H7 (cell line): ENCODE measurements around the gene VPS8. TPM values are rescaled to one million over a fixed set of nuclear protein-coding genes. Genes with fewer than 3 reads are reported as not detected.
A peak's percentile ranks its signal among the peaks of the same experiment; 100 is the strongest.

Source experiments
- DNase-seq: peaks from one replicate; pipeline ENCODE4 v3.0.0; 2012
- H3K27me3 ChIP-seq: 2 replicates; pipeline ENCODE4 v1.6.0; 2011; ENCODE audit warnings: mild to moderate bottlenecking, low read length; ENCODE audit not compliant: control insufficient read depth, insufficient read depth
- H3K36me3 ChIP-seq: replicated peaks from 2 replicates; pipeline ENCODE4 v1.5.1; 2011; ENCODE audit warnings: low read length; ENCODE audit not compliant: control insufficient read depth, insufficient read depth
- H3K4me3 ChIP-seq: 2 replicates; pipeline ENCODE4 v1.5.1; 2011; ENCODE audit warnings: low read depth, mild to moderate bottlenecking, control low read depth, low read length, moderate library complexity; ENCODE audit not compliant: insufficient read depth
- total RNA-seq: library from RNA; depleted of rRNA; stranded (reverse); fragments of >200 nt; shearing (Covaris generic); gene quantifications from 2 replicates; pipeline ENCODE4 v1.2.3, GENCODE V29; 2014

VPS8 gene
- total RNA-seq, 1 experiment from 2014 or later = 20.3 TPM

DNA sequence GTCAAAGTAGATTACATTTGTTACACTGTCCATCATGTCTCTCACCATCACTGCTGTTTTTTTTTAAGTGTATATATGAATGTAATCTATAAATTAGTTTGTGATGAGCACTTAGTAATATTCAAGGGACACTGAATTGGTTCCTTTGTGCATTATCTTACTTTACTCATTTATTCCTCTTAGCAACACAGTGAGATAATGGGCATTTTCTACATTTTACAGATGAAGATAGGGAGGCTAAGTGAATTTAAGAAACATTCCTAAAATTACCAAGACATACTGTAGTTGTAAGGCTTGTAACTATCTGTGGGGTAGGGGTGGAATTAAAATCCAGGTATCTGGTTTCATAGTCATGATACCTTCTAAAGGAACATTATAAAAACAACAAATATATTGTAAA, 33.9 kb downstream of the VPS8 start:
- Histone ChIP-seq H3K4me3 (no peak overlapping the region), H3K27me3 (no peaks in the 10 kb centered on the region), H3K36me3 (no peaks in the 10 kb centered on the region)
- DNase-seq = no peak

DNA sequence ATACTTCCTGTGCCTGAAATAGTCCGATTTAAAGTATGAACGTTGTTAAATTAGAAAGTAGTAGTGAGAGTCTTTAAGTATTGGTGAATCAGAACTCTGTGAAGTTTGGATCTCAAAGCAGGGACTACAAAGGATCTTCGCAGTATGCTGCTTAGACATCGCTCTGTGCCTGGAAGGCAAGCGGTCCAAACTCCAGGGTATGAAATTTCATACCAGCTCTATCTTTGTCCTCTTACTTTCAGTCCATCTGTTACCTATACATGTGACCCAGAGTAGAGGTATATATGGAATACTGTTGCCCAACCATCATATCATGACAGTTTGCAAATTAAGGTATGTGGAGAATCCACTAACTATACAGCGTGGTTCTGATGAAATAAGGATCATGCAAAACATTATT, 34.5 kb downstream of the VPS8 start:
- DNase-seq = no peak
- Histone ChIP-seq H3K4me3 (no peak overlapping the region), H3K27me3 (no peaks in the 10 kb centered on the region), H3K36me3 (no peaks in the 10 kb centered on the region)

DNA sequence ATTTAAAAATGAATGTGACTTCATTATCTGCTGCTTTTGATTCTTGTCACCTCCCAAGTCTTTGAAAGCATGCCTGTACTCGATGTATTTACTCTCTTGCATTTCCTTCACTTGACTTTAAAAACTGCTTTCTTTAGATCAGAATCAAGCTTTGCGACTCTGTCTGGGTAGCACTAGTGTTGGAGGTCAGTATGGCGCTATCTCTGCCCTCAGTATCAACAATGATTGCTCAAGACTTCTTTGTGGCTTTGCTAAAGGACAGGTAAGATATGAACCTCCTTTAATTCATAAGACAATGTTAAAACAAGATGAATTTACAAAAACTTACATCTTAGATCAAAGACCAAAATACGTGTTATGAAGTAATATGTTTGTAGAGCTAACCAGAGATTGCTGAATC, 37.0 kb downstream of the VPS8 start:
- no peaks in the 10 kb centered on the region for H3K27me3 ChIP-seq
- H3K36me3 ChIP-seq = no peaks in the 10 kb centered on the region
- no peak for DNase-seq
- H3K4me3 ChIP-seq = no peak overlapping the region

DNA sequence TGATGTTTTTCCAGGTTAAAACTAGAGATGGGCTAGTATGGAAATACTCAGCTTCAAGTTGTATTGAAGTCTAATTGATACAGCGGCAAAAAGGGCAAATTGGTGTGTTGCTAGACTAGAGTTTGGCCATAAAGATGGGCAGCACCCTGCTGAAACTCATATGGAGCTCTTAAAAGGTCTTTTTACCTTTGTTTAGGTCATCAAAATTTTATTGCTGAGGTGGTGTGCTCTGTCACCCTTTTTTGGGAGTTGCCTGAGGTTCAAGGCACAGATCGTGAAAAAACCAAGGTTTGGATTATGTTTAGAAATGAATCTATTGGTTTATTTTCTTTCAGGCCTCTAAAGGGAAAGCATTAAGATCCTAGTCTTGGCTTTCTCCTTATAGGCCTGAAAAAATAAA, 38.2 kb downstream of the VPS8 start:
- peaks cover 4% of the 10 kb centered on the region; the same call in 1 of the 2 replicates for H3K36me3 ChIP-seq
- no peak for DNase-seq
- no peak overlapping the region for H3K4me3 ChIP-seq

DNA sequence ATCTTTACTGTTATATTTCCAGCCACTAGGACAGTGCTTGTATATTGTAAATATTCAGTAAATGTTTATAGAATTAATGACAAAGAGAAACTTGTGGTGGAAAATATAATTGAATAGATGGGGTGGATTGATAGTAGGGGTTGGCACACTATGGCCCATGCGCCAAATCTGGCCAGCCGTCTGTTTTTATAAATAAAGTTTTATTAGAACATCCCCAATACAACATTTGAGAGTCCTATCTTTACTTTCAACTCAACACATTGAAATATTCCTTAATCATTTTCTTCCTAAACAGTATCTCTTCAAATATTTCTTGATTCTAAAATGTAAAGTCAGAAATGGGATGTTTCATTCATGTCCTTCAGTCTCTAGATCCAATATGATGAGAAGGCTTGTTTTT, 45.1 kb downstream of the VPS8 start:
- DNase-seq = no peak
- H3K36me3 ChIP-seq = peaks cover 8% of the 10 kb centered on the region; the same call in 1 of the 2 replicates
- H3K4me3 ChIP-seq = no peak overlapping the region
- no peaks in the 10 kb centered on the region for H3K27me3 ChIP-seq

More for the DNA sequence above, 38.2 kb downstream of the VPS8 start:
- no peaks in the 10 kb centered on the region for H3K27me3 ChIP-seq

DNA sequence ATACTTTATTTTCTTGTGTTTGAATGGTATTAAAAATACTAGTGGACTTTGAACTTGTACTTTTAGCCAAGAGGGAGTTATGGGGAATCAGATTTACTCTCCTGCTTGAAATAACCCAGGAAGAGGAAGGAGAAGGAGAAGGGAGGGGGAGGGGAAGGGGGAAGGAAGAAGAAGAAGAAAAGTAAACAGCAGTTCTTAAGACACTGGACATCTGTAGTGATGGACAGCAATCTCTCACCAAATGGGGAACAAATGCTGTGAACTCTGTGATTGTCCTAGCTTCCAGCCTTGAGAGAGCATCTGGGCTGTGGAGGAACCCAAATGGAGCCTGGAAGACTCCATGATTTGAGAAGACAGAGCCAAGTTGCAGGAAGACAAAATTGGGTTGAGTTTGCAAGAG, 52.0 kb downstream of the VPS8 start:
- no peaks in the 10 kb centered on the region for H3K27me3 ChIP-seq
- H3K4me3 ChIP-seq = no peak overlapping the region
- DNase-seq = no peak
- no peaks in the 10 kb centered on the region for H3K36me3 ChIP-seq

DNA sequence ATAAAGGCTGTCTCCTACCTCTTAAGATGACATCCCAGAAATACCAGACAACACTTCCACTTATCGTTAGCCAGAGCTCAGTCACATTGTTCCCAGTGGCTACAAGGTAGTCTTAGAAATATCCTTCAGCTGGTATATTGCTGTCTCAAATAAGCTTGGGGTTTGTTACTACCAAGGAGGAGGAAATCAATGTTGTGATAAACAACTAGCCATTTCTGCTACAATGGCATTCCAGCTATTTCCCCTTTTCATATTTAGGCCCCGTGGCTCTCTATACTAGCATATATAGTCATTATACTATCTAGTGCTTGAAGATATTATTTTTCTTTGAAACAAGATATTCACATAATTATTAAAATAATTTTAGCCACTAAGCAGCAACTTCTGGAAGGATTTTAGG, 56.5 kb downstream of the VPS8 start:
- Histone ChIP-seq H3K4me3 (no peak overlapping the region), H3K36me3 (no peaks in the 10 kb centered on the region; the same call in 1 of the 2 replicates), H3K27me3 (no peaks in the 10 kb centered on the region)
- DNase-seq = no peak

DNA sequence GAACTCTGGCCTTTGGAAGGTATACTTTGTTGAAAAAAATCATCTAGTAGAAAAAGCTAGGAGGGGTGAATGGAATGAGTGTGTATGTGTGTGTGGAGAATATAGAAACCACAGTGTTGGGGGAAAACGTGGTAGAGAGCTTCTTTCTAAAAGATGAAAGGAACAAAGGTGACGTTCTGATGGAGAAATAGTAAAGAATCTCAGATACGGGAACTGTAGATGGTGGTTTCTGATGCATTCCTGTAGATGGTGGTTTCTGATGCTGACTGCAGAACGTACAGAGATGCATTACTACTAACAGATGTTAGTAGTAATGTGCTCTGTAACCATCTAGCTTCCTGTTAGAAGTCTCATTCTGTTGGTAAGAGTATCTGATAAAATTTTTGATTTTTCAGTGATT, 60.2 kb downstream of the VPS8 start:
- no peaks in the 10 kb centered on the region; the same call in 1 of the 2 replicates for H3K36me3 ChIP-seq
- H3K4me3 ChIP-seq = no peak overlapping the region
- H3K27me3 ChIP-seq = no peaks in the 10 kb centered on the region
- no peak for DNase-seq

DNA sequence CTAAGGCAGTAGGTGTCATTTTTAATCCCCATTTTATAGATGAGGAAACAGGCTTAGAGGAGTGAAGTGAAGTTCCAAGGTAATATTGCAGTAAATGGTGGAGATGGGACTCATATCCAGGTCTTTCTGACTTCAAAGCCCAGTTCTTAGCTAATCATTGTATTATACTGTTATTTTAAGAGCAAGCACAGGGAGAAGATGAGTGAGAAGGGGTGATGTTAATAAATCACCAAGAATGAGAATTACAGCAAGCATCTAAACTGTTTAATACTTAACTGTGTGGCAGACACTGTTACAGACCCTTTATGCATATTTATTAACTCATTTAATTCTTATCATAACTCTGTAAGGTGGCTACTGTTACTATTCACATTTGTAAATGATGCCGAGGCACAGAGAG, 61.2 kb downstream of the VPS8 start:
- no peak overlapping the region for H3K4me3 ChIP-seq
- no peak for DNase-seq
- no peaks in the 10 kb centered on the region; the same call in 1 of the 2 replicates for H3K36me3 ChIP-seq
- H3K27me3 ChIP-seq = no peaks in the 10 kb centered on the region

DNA sequence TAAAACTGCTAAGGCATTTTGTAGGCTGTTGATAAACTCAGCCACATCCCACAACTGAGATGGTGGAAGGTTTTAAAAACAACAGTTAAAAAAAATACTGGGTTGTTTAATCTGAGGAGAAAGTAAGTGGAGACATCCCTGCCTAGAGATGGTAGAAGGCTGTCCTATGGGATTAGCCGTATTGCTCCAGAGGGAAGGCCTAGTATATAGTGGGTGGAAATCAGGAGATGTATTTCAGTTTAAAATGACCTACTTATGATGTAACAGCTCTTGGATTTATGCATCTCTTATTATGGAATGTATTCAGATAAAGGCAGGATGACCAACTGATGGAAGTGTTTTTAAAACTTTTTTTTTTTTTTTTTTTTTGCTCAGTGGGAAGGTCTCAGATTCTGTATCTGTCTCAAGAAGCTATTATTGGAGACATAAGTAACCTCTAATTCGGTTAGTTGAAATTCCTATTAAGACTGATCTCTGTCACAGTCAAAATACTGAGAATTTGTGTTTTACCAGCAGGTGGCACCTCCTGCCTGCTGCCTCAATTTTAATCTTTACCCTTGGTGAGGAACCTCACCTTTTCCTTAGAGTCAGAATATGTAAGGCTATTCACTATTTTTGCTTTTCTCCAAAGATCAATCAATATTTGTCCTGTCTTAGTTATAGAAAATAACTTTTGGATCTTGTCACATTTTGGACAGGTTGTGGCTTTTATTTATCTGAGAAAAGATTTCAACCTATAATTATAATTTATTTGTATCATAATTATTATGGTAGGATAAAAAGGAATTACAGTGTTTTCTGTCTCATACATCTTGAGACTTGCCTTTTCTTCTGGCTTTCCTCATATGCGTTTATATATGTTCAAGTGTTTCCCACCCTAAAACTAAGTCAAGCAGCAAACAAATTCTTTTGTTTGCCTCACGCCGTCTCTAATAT, 63.0 kb downstream of the VPS8 start:
- no peak overlapping the region for H3K4me3 ChIP-seq
- no peaks in the 10 kb centered on the region; the same call in 1 of the 2 replicates for H3K36me3 ChIP-seq
- peak; percentile 36 for DNase-seq
- H3K27me3 ChIP-seq = no peaks in the 10 kb centered on the region

DNA sequence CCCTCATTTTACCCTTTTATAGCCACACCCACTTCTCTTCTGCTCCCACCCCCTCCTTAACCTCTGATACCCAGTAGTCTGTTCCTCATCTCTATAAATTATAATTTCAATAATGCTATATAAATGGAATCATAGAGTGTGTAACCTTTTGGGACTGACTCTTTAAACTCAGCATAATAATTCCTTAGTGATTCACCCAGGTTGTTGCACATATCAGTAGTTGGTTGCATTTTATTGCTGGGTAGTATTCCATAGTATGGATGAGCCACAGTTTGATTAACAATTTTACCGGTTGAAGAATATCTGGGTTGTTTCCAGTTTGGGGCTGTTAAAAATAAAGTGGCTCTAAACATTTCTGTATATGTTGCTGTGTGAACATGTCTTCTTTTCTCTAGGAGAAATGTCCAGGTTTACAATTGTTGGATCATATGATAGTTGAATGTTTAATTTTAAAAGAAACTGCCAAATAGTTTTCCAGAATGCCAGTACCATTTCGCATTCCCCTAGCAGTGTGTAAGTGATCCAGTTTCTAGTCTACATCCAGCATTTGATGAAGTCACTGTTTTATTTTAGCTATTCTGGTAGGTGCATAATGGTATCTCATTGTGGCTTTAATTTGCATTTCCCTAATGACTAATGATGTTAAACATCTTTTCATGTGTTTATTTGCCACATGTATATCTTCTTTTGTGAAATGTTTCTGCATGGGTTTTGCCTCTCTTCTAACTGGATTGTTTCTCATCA, 68.5 kb downstream of the VPS8 start:
- DNase-seq = no peak
- no peaks in the 10 kb centered on the region; the same call in 1 of the 2 replicates for H3K36me3 ChIP-seq
- no peaks in the 10 kb centered on the region for H3K27me3 ChIP-seq
- no peak overlapping the region for H3K4me3 ChIP-seq

DNA sequence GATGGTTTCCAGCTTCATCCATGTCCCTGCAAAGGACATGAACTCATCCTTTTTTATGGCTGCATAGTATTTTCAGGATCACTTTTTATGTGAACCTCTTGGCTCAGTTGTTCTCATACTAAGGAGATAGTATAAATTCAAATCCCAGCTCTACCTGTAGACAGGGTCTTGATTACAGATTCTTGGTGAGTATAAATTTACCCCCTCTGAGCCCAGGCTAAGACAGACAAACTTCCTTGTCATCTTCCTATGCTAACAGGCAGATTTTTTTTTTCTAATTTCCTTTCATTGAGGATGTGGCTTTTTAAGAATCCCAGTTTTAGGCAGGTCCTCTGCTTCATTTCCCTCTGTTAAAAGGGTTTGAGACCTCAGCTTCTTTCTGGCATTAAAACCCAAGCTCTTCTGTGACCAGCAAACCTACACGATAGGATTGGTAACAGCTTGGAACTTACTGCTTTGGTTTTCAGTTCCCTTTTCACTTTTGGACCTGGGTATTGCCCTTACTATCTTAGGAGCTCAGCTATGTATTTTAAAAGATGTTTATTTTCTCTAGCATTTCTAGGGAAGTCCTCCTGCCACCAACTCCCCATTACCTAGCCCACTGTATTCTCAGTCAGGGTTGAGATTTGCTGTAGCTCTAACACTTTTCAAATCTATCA, 72.5 kb downstream of the VPS8 start:
- no peaks in the 10 kb centered on the region for H3K36me3 ChIP-seq
- no peak for DNase-seq
- no peak overlapping the region for H3K4me3 ChIP-seq
- H3K27me3 ChIP-seq = no peaks in the 10 kb centered on the region

DNA sequence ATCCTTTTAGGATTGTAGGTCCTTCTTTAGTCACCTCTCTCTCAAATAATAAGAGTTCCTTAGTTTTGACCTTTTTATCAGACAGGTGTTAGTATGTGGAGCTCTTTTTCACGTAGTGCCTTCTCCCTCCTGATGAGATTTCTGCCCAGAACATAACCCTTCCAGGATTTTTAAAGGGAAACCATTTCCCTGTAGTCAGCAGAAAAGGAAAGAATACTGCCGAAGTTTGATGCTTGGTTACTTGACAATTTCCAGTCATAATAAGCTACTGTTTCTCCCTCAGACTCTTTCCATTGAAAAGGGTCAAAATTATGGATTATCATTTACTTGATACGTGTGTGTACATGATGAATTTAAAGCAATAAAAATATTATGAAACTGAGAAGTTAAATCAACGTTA, 73.1 kb downstream of the VPS8 start:
- Histone ChIP-seq H3K4me3 (no peak overlapping the region), H3K27me3 (no peaks in the 10 kb centered on the region), H3K36me3 (no peaks in the 10 kb centered on the region)
- no peak for DNase-seq

DNA sequence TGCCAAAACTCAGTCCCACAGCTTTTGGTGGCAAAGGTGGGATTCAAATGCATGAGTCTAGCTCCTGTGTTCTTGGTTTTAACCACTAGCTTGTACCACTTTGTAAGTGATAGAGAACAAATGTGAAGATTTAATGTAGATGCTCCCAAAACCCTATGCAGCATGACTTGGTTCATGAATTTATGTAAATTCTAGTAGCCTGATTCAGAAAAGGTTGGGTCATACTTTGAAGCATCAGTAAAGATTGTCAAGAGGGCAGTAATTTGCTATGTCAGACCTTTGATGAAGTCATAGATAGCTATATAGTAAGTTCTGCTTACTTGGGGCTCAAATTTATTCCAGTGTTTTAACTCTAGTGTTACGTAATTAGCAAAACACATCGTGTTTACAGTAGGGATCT, 75.6 kb downstream of the VPS8 start:
- Histone ChIP-seq H3K27me3 (no peaks in the 10 kb centered on the region), H3K36me3 (no peaks in the 10 kb centered on the region), H3K4me3 (no peak overlapping the region)
- no peak for DNase-seq
